H1 (cell line): ENCODE measurements around the gene COQ10B. TPM values are rescaled to one million over a fixed set of nuclear protein-coding genes. Genes with fewer than 3 reads are reported as not detected.

ENCODE experiments used
- CTCF ChIA-PET: fragments of 300-600 bp; sonication (Branson Sonifier 250); formaldehyde crosslinking; loops from one replicate; lab custom pipeline; 2021; ENCODE audit not compliant: partially characterized antibody; lab: Charles Lee
- POLR2A ChIA-PET: fragments of 300-600 bp; sonication (Branson Sonifier 250); formaldehyde crosslinking; loops from one replicate; lab custom pipeline; 2021; ENCODE audit warnings: inconsistent platforms; ENCODE audit not compliant: partially characterized antibody; lab: Charles Lee
- DNase-seq, 2 experiments: peaks; one replicate each; pipeline versions ENCODE4 v3.0.0 to v3.0.0-alpha.2; 2010 to 2022; ENCODE audit warnings: low spot score in 2 of 2, low read depth in 1 of 2, mixed read lengths in 1 of 2
- FAIRE-seq: peaks from 2 replicates; lab custom pipeline; 2011; peaks lifted over from hg19 to GRCh38; lab: Jason Lieb, UNC
- H2AFZ ChIP-seq: 2 replicates; pipeline ENCODE4 v1.8.1; 2012; ENCODE audit warnings: low read length, inconsistent platforms
- H2AK5ac ChIP-seq: 2 replicates; pipeline ENCODE4 v1.6.1; 2013; ENCODE audit warnings: low read depth, low read length
- H2BK120ac ChIP-seq: replicated peaks from 2 replicates; pipeline ENCODE3; 2013; ENCODE audit warnings: low read depth, low read length, inconsistent platforms
- H2BK12ac ChIP-seq: 2 replicates; pipeline ENCODE4 v1.6.1; 2013; ENCODE audit warnings: low read depth, low read length
- H2BK15ac ChIP-seq: 2 replicates; pipeline ENCODE4 v1.6.1; 2013; ENCODE audit warnings: low read length
- H2BK20ac ChIP-seq: 2 replicates; pipeline ENCODE4 v1.6.1; 2013; ENCODE audit warnings: low read length
- H2BK5ac ChIP-seq: 2 replicates; pipeline ENCODE4 v1.6.1; 2013; ENCODE audit warnings: low read depth, low read length
- H3K14ac ChIP-seq: 2 replicates; pipeline ENCODE4 v1.6.1; 2013; ENCODE audit warnings: inconsistent platforms; ENCODE audit not compliant: insufficient read length
- H3K18ac ChIP-seq: 2 replicates; pipeline ENCODE4 v1.6.1; 2013; ENCODE audit warnings: low read length; ENCODE audit errors: extremely low read depth
- H3K23ac ChIP-seq: 2 replicates; pipeline ENCODE4 v1.6.1; 2013; ENCODE audit warnings: inconsistent platforms; ENCODE audit not compliant: insufficient read length
- H3K23me2 ChIP-seq: 2 replicates; pipeline ENCODE4 v1.6.1; 2013; ENCODE audit warnings: low read depth, low read length
- H3K27ac ChIP-seq: 2 replicates; pipeline ENCODE4 v1.6.1; 2011; ENCODE audit warnings: low read depth, low read length, inconsistent platforms
- H3K27me3 ChIP-seq, 4 experiments: replicated peaks in 1 of 4; 1 replicate in 1 of 4; 2 replicates in 3 of 4; pipeline versions ENCODE4 v1.6.1 to v1.8.1; 2011 to 2013; ENCODE audit warnings: low read length in 3 of 4, mild to moderate bottlenecking in 3 of 4, inconsistent platforms in 2 of 4, mixed read lengths in 2 of 4, moderate library complexity in 1 of 4; ENCODE audit not compliant: control insufficient read depth in 3 of 4, insufficient read depth in 3 of 4; ENCODE audit errors: extremely low read depth in 1 of 4
- H3K36me3 ChIP-seq, 4 experiments: 2 replicates each; pipeline versions ENCODE4 v1.6.1 to v1.8.1; 2011 to 2013; ENCODE audit warnings: mild to moderate bottlenecking in 4 of 4, low read length in 3 of 4, moderate library complexity in 2 of 4, control low read depth in 1 of 4, inconsistent platforms in 1 of 4; ENCODE audit not compliant: insufficient read depth in 4 of 4, control insufficient read depth in 2 of 4
- H3K4ac ChIP-seq: replicated peaks from 2 replicates; pipeline ENCODE3; 2013; ENCODE audit warnings: low read length, low read depth, mixed read lengths, inconsistent platforms; ENCODE audit not compliant: insufficient read length
- H3K4me1 ChIP-seq, 4 experiments: replicated peaks in 1 of 4; 1 replicate in 1 of 4; 2 replicates in 3 of 4; pipeline versions ENCODE4 v1.6.1 to v1.8.1; 2011 to 2013; ENCODE audit warnings: low read length in 3 of 4, inconsistent platforms in 2 of 4, mixed read lengths in 1 of 4; ENCODE audit not compliant: insufficient read depth in 4 of 4, control insufficient read depth in 3 of 4
- H3K4me2 ChIP-seq, 2 experiments: 2 replicates each; pipeline versions ENCODE4 v1.6.1 to v1.8.1; 2011 to 2013; ENCODE audit warnings: low read depth in 2 of 2, low read length in 2 of 2, control low read depth in 1 of 2, inconsistent platforms in 1 of 2, mild to moderate bottlenecking in 1 of 2; ENCODE audit not compliant: insufficient read depth in 1 of 2
- H3K4me3 ChIP-seq, 4 experiments: fragments of 200-600, 300-600 bp in 1 of 4; sonication (generic), shearing (Covaris generic), sonication (Bioruptor Twin) in 1 of 4; 2 replicates each; pipeline versions ENCODE4 v1.5.1 to v1.8.1; 2011 to 2016; ENCODE audit warnings: low read length in 4 of 4, low read depth in 3 of 4, control low read depth in 2 of 4, inconsistent platforms in 2 of 4, mild to moderate bottlenecking in 2 of 4, mixed read lengths in 1 of 4, moderate library complexity in 1 of 4; ENCODE audit not compliant: insufficient read depth in 2 of 4; ENCODE audit errors: extremely low read depth in 1 of 4
- H3K56ac ChIP-seq: replicated peaks from 2 replicates; pipeline ENCODE3; 2013; ENCODE audit warnings: low read depth, mild to moderate bottlenecking, mixed read lengths, low read length, inconsistent platforms; ENCODE audit not compliant: insufficient read length
- H3K79me1 ChIP-seq: 2 replicates; pipeline ENCODE4 v1.6.1; 2013; ENCODE audit warnings: low read depth, low read length, control low read depth
- H3K79me2 ChIP-seq, 2 experiments: 2 replicates each; pipeline versions ENCODE4 v1.6.1 to v1.8.1; 2012 to 2013; ENCODE audit warnings: low read length in 2 of 2, mild to moderate bottlenecking in 2 of 2, inconsistent platforms in 1 of 2; ENCODE audit not compliant: insufficient read depth in 2 of 2, control insufficient read depth in 1 of 2
- H3K9ac ChIP-seq, 4 experiments: replicated peaks in 1 of 4; 1 replicate in 1 of 4; 2 replicates in 3 of 4; pipeline versions ENCODE4 v1.6.1 to v1.8.1; 2011 to 2013; ENCODE audit warnings: low read depth in 3 of 4, low read length in 3 of 4, control low read depth in 2 of 4, mild to moderate bottlenecking in 2 of 4, moderate library complexity in 2 of 4, inconsistent platforms in 1 of 4; ENCODE audit errors: extremely low read depth in 1 of 4
- H3K9me3 ChIP-seq, 2 experiments: 2 replicates each; pipeline versions ENCODE4 v1.6.1 to v1.8.1; 2012 to 2013; ENCODE audit warnings: mild to moderate bottlenecking in 2 of 2, moderate library complexity in 2 of 2, control low read depth in 1 of 2, inconsistent platforms in 1 of 2, low read depth in 1 of 2, low read length in 1 of 2, mixed read lengths in 1 of 2; ENCODE audit not compliant: insufficient read depth in 2 of 2
- H4K20me1 ChIP-seq, 2 experiments: replicated peaks in 1 of 2; 2 replicates each; pipeline versions ENCODE3 to v1.8.1; 2011 to 2013; ENCODE audit warnings: inconsistent platforms in 2 of 2, low read length in 2 of 2, mild to moderate bottlenecking in 1 of 2; ENCODE audit not compliant: insufficient read depth in 2 of 2, control insufficient read depth in 1 of 2
- H4K5ac ChIP-seq: 2 replicates; pipeline ENCODE4 v1.6.1; 2013; ENCODE audit warnings: low read length, low read depth, mixed read lengths, inconsistent platforms; ENCODE audit not compliant: insufficient read length
- H4K8ac ChIP-seq: 2 replicates; pipeline ENCODE4 v1.8.0; 2013; ENCODE audit warnings: mild to moderate bottlenecking, moderate library complexity, low read length, inconsistent platforms; ENCODE audit not compliant: insufficient read depth; ENCODE audit errors: extremely low read depth
- H4K91ac ChIP-seq: replicated peaks from 2 replicates; pipeline ENCODE3; 2013; ENCODE audit warnings: low read length, mixed read lengths, inconsistent platforms; ENCODE audit not compliant: insufficient read length
- CTCF ChIP-seq, 3 experiments: IDR thresholded peaks; 1 replicate in 2 of 3; 2 replicates in 1 of 3; pipeline versions ENCODE4 v1.5.1 to v1.6.1; 2011; ENCODE audit warnings: low read length in 3 of 3, mild to moderate bottlenecking in 3 of 3, inconsistent platforms in 2 of 3, low read depth in 1 of 3, moderate library complexity in 1 of 3; ENCODE audit not compliant: insufficient read depth in 1 of 3; ENCODE audit errors: control extremely low read depth in 1 of 3
- GABPA ChIP-seq: IDR thresholded peaks from 2 replicates; pipeline ENCODE4 v1.6.1; 2011; ENCODE audit warnings: mild to moderate bottlenecking, low read length, moderate library complexity, borderline replicate concordance; ENCODE audit not compliant: insufficient read depth
- TAF1 ChIP-seq: IDR thresholded peaks from 2 replicates; pipeline ENCODE4 v1.6.1; 2011; ENCODE audit warnings: mild to moderate bottlenecking, low read depth, low read length
- WGBS, 2 experiments: shearing (Covaris generic) in 1 of 2; methylation state at CpG; one replicate each; pipeline versions ENCODE4 v1.1.6 to v1.1.7; 2013 to 2015; ENCODE audit warnings: low lambda C conversion rate in 2 of 2, mixed read lengths in 2 of 2, inconsistent platforms in 1 of 2, low coverage in 1 of 2, missing lambda C conversion rate in 1 of 2; ENCODE audit not compliant: insufficient replicate concordance in 2 of 2, insufficient coverage in 1 of 2, insufficient read length in 1 of 2; ENCODE audit errors: extremely low coverage in 1 of 2, missing lambda C conversion rate in 1 of 2; 5-methylcytosine and 5-hydroxymethylcytosine counted together
- polyA plus RNA-seq, 7 experiments: library from polyadenylated mRNA; depleted of rRNA in 3 of 7; stranded (reverse) in 5 of 7; unstranded in 2 of 7; fragments of >200 nt in 5 of 7; fragments of 200-250 nt in 2 of 7; gene quantifications; 1 replicate in 5 of 7; 2 replicates in 1 of 7; 4 replicates in 1 of 7; pipeline versions ENCODE4 v1.2.1 to v1.2.3, GENCODE V29; 2011 to 2013; ENCODE audit warnings: missing spikeins in 2 of 7, mixed read lengths in 2 of 7
- total RNA-seq: library from RNA; stranded (reverse); fragmentation: NEBNext Ultra II Directional; extraction: Animal tissue kit (Norgen Biotek cat#: 25700); gene quantifications from 2 replicates; pipeline ENCODE4 v1.2.1, GENCODE V29; 2021

The COQ10B gene
- total and polyA plus RNA-seq, 2 of the 8 experiments (the other 6 are each of a cell fraction or from before 2014, with no cell fraction given) = 1.9 to 17.3 TPM

GRCh38 chr2:197433780-197434438, 19.4 kb upstream of the COQ10B start:
- Histone ChIP-seq H2BK12ac (no peak overlapping the region), H3K4me3 (peak overlapping the region; percentile 83 to 100 (median 98)), H3K27ac (peak overlapping the region; percentile 99; the same call in 1 of the 2 replicates), H3K9me3 (no peaks in the 10 kb centered on the region), H3K4me2 (peak overlapping the region; percentile 61 to 91), H3K18ac (no peak overlapping the region), H4K20me1 (peaks cover 13 to 22% of the 10 kb centered on the region in 2 experiments), H3K36me3 (peaks cover 0 to 7% (median 0%) of the 10 kb centered on the region in 4 experiments; a peak in 3 of 8 replicates), H3K27me3 (no peaks in the 10 kb centered on the region), H3K56ac (no peak overlapping the region), H2BK5ac (peak overlapping the region; percentile 99; the same call in 1 of the 2 replicates), H3K9ac (peak overlapping the region; percentile 90 to 100 (median 100)), H4K8ac (no peak overlapping the region), H3K23me2 (peaks cover 6% of the 10 kb centered on the region; the same call in 1 of the 2 replicates), H3K23ac (no peak overlapping the region), H2BK20ac (no peak overlapping the region), H3K14ac (no peak overlapping the region), H2BK120ac (no peak overlapping the region), H3K4me1 (peaks cover 0 to 5% (median 4%) of the 10 kb centered on the region in 4 experiments; a peak in 4 of 7 replicates), H4K5ac (peak overlapping the region; percentile 38), H3K79me1 (peaks cover 5% of the 10 kb centered on the region; the same call in 1 of the 2 replicates), H2AK5ac (no peak overlapping the region), H3K4ac (no peak overlapping the region), H4K91ac (no peak overlapping the region), H2AFZ (no peak overlapping the region), H3K79me2 (peaks cover 57 to 70% of the 10 kb centered on the region in 2 experiments), H2BK15ac (no peak overlapping the region)
- TF ChIP-seq CTCF (IDR thresholded peaks at IDR 0.05; ENCODE audit: control extremely low read depth in 1 of 3, insufficient read depth in 1 of 3, low read depth in 1 of 3, low read length in 3 of 3) (no peak), GABPA (no peak), TAF1 (no peak)
- 9% methylated on average over 11 of the region's 11 CpGs; no CpG with 5 or more reads in 1 of the 2 experiments for WGBS, 2 experiments
- POLR2A ChIA-PET = interaction anchor here (0.7 to 2.7 kb wide), 14 partner anchors 10 to 133 kb away, joined by 3 to 31 read pairs (median 6); partner anchors contain the start of genes COQ10B, HSPD1, HSPE1 and MOB4
- CTCF ChIA-PET = no interaction called here
- DNase-seq = no peak
- no peak for FAIRE-seq
